Measurements from ENCODE around the gene ALS2CL. TPM values are rescaled to one million over a fixed set of nuclear protein-coding genes. Genes with fewer than 3 reads are reported as not detected.

The ALS2CL gene
- total RNA-seq, 2 experiments from 2014 or later = 6.9 to 7.4 TPM

DNA sequence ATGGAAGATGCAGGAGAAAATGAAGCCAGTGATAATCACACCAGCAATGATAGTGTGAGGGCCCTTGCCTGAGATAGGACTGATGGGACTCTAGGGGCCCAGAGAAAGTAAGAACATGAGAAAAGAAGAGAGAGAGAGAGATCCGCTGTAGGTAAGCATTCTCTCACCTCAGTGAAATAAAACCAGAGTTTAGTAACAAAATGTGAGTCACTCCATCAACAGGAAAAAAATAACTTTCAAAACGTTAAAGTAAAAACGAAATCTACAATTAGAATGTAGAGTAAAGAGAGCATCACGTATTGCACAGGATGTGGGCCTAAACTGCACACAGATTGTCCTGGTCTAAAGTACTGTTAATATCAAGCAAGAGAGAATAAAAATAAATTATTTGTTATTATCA lies 30.9 kb upstream of the ALS2CL start:
- no peak overlapping the region for H3K4me3 Mint-ChIP-seq
- ChIA-PET CTCF (no interaction called here), POLR2A (no interaction called here)
- H3K27me3 Mint-ChIP-seq = peaks cover 15% of the 10 kb centered on the region
- H3K9me3 Mint-ChIP-seq = peaks cover 4% of the 10 kb centered on the region
- DNase-seq = no peak
- H3K27ac Mint-ChIP-seq = peak overlapping the region; percentile 34
- no peaks in the 10 kb centered on the region for H3K36me3 Mint-ChIP-seq (ENCODE audit: low read depth)
- H3K4me1 Mint-ChIP-seq = peaks cover 10% of the 10 kb centered on the region

DNA sequence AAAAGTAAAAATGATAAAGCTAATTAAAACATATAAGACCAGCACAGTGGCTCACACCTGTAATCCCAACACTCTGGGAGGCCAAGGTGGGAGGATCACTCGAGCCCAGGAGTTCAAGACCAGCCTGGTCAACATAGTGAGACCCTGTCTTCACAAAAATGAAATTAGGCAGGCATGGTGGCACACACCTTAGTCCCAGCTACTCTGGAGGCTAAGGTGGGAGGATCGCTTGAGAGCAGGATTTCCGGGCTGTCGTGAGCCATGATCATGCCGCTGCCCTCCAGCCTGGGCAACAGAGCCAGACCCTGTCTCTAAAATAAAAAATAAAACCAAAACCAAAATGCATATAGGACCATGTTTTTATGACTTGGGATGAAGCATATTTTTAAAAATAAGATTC lies 29.0 kb upstream of the ALS2CL start:
- H3K9me3 Mint-ChIP-seq = peaks cover 4% of the 10 kb centered on the region
- H3K4me3 Mint-ChIP-seq = no peak overlapping the region
- no peak for DNase-seq
- no peak overlapping the region for H3K27ac Mint-ChIP-seq
- H3K36me3 Mint-ChIP-seq (ENCODE audit: low read depth) = no peaks in the 10 kb centered on the region
- POLR2A ChIA-PET = no interaction called here
- H3K27me3 Mint-ChIP-seq = peaks cover 13% of the 10 kb centered on the region
- H3K4me1 Mint-ChIP-seq = peaks cover 10% of the 10 kb centered on the region
- CTCF ChIA-PET = no interaction called here

DNA sequence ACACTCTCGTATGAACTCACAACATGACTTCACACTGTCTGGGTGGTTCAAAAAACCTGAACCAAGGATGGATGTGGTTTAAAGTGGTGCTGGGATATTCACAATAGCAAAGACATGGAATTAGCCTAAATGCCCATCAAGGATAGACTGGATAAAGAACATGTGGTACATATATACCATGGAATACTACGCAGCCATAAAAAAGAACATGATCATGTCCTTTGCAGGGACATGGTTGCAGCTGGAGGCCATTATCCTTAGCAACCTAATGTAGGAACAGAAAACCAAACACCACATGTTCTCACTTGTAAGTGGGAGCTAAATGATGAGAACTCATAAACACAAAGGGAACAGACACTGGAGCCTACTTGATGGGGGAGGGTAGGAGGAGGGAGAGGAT lies 27.5 kb upstream of the ALS2CL start:
- ChIA-PET POLR2A (no interaction called here), CTCF (interaction anchor here (1.6 kb wide), 2 partner anchors 13 to 26 kb away, joined by 4 to 5 read pairs; no protein-coding TSS in a partner anchor)
- Mint-ChIP-seq H3K27me3 (peaks cover 13% of the 10 kb centered on the region), H3K4me1 (peaks cover 10% of the 10 kb centered on the region), H3K4me3 (no peak overlapping the region), H3K27ac (no peak overlapping the region), H3K36me3 (ENCODE audit: low read depth) (no peaks in the 10 kb centered on the region), H3K9me3 (peaks cover 4% of the 10 kb centered on the region)
- no peak for DNase-seq

DNA sequence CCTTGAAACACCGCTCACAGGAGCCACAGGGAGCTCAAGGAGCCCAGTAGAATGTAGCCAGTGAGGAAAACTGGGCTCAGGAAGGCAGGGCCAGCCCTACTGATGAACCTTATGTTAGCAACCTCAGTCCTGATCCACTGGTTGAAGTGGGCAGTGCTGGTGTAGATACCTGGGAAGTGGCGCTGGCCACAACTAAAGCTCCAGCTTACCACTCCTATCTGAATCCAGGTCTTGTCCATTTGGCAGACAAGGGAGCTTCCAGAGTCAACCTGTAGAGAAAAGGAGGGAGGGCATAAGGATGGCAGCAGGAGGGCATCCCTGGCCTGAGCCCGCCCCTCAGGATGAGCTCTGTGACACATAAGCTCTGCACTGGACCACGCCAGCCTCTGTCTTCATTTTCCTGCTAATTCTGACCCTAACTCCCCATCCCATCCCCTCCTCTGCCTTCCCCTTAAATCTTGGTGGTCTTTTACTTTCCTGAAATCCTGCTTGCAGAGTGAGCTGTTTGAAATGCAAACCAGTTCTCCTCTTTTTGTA lies 26.3 kb upstream of the ALS2CL start:
- ChIA-PET POLR2A (no interaction called here), CTCF (interaction anchor here (1.6 kb wide), 3 partner anchors 11 to 147 kb away, joined by 4 to 5 read pairs (median 5); no protein-coding TSS in a partner anchor)
- DNase-seq = no peak
- no peaks in the 10 kb centered on the region for H3K36me3 Mint-ChIP-seq (ENCODE audit: low read depth)
- H3K4me3 Mint-ChIP-seq = no peak overlapping the region
- H3K27me3 Mint-ChIP-seq = peaks cover 10% of the 10 kb centered on the region
- no peak overlapping the region for H3K27ac Mint-ChIP-seq
- H3K9me3 Mint-ChIP-seq = peaks cover 4% of the 10 kb centered on the region
- peaks cover 8% of the 10 kb centered on the region for H3K4me1 Mint-ChIP-seq

DNA sequence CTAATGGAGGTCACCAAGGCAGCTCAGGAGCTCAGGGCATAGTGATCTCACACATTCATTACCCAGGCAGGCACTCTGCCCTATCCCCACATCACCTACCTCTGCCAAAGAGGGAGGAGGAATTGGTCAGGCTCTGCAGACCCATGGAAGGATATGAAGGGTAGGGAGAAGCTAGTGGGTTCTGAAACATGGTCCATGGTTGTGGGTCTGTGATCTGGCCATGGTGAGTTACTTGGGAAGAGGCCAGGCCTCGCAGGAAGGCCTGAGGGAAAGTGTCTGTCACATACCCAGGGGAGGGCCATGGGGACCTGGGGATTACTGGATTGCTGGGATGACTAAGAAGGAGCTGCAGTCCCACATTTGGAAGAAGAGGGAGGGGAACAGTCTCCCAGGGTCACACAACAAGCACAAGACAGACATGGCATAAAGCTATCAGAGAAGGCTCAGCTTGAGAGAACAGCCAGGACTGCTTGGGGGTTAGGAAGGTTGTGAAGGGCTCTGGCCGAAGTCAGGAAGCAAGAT lies 25.6 kb upstream of the ALS2CL start:
- no peak overlapping the region for H3K27ac Mint-ChIP-seq
- H3K4me3 Mint-ChIP-seq = no peak overlapping the region
- peaks cover 3% of the 10 kb centered on the region for H3K4me1 Mint-ChIP-seq
- peaks cover 10% of the 10 kb centered on the region for H3K27me3 Mint-ChIP-seq
- no peaks in the 10 kb centered on the region for H3K36me3 Mint-ChIP-seq (ENCODE audit: low read depth)
- peaks cover 4% of the 10 kb centered on the region for H3K9me3 Mint-ChIP-seq
- CTCF ChIA-PET = interaction anchor here (1.6 kb wide), 1 partner anchor 148 kb away, joined by 5 read pairs; no protein-coding TSS in a partner anchor
- POLR2A ChIA-PET = interaction anchor here (0.6 kb wide), 1 partner anchor 77 kb away, joined by 5 read pairs; no protein-coding TSS in a partner anchor
- peak; percentile 12 for DNase-seq

DNA sequence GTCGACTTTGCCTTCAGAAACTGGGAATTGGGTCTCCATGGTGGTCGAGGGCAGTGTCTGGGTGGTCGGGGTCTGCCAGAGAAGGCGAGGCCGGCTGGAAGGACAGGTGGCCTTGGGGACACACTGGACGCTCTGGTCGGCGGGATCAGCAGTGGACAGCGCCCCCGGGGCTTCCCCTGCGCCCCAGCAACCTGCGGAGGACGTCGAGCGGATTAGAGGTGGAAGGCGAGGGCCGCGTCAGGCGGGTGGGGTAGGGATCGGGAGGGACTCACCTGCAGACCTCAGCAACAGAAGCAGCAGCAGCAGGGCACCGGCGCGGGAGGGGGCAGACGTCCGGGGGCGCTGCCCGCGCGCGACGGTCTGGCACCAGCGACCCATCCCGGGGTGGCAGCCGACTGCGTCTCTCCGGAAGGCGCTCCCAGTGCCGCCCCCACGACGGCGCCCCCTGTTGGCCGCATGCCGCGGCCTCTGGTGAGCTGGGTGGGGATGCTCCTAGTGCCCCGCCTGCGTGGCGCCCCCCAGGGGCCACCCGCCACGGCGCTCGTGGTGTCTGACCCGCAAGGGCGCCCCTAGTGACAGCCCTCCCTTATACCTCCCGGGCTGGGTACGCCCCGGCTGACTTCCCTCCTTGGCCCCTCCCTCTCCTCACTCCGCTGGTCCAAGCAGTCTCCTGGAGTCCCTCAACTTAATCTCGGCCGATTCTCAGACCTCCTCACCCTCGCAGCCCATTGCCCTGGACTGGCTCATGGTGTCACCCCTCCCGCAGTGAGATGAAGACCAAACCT lies 24.2 kb upstream of the ALS2CL start, which contains the start of gene PRSS50:
Gene PRSS50 (minus strand): TSS at position 423 of the 785 bp plus-strand sequence. CDS start 45 bp downstream, at position 378.
- CTCF ChIA-PET = no interaction called here
- POLR2A ChIA-PET = no interaction called here
- Mint-ChIP-seq H3K4me1 (no peaks in the 10 kb centered on the region), H3K9me3 (peaks cover 4% of the 10 kb centered on the region), H3K4me3 (no peak within 1 kb of the TSS), H3K27me3 (peaks cover 10% of the 10 kb centered on the region), H3K27ac (no peak within 1 kb of the TSS), H3K36me3 (ENCODE audit: low read depth) (no peaks in the 10 kb centered on the region)
- peak; percentile 24 for DNase-seq

DNA sequence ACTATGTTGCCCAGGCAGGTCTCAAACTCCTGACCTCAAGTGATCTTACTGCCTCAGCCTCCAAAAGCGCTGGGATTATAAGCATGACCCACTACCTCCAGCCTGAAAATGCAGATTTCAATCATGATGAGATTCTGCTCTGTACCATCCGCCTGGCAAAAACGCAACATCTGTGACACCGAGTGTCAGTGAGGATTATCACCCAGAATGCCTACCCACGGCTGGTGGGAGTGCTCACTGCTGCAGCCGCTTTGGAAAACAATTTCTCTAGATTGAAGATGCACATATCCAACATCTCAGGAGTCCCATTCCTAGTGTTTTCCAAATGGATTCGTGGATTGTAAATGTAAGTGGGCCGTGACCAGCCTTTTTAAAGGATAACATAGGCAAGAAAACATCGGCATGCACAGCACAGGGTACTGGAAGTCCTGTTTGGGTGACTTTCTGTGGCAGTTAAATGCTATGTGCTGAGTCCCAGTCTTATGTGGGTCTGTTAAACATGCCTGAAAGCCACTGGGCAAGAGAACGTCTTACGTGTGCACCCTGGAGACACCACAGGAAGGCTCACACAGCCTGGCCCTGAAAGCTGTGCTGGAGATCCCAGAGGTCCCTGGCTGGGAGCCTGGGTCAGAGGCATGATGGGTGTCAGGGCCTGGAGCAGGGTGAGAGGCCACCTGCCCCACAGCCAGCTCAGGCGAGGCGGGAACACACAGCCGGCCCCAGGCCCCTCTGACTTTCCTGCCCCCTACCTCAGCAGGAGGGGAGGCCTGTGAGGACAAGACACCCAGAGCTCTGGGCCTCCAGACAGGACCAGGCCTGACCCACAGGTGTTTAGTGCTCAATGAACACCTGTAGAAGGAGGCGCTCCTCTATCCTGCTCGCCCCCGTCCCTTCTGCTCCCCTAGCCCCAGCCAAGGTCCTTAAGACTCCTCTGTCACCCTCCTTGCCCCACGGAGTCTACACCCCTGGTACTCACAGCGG lies 23.3 kb upstream of the ALS2CL start:
- H3K9me3 Mint-ChIP-seq = peaks cover 4% of the 10 kb centered on the region

DNA sequence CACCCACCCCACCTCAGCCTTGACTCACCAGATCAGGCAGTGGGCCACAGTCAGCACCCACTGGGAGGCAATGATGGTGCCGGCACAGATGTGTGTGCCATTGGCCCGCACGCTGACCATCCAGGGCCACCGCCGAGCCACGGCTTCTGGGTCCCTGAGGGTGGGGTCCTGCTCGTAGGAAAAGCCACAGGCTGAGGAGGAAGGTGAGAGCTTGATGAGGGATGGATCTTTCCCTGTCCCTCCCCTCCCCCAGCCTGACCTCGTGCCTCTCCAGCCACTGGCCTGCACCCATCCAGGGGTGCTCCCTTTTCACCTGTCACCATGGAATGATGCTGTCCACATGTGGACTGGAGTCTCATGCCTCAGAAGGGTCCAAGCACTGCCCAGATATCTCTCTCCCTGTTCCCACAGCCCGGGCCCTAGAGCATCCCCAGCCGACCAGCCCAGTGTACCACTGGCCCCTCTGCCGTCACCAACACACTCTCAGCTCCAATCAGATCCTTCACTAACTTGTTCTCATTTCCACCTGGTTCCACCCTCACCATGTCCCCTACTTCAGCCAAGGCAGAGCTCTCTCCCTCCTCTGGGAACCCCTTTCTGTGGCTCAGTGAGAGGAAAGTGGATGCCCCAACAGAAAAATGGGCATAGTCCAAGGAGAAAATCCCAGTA lies 22.2 kb upstream of the ALS2CL start:
- H3K27me3 Mint-ChIP-seq = peaks cover 4% of the 10 kb centered on the region
- no peaks in the 10 kb centered on the region for H3K36me3 Mint-ChIP-seq (ENCODE audit: low read depth)
- CTCF ChIA-PET = no interaction called here
- no peaks in the 10 kb centered on the region for H3K4me1 Mint-ChIP-seq
- POLR2A ChIA-PET = interaction anchor here (1.4 kb wide), 1 partner anchor 8 kb away, joined by 4 read pairs; no protein-coding TSS in a partner anchor
- no peak for DNase-seq
- H3K9me3 Mint-ChIP-seq = no peaks in the 10 kb centered on the region
- H3K27ac Mint-ChIP-seq = no peak overlapping the region
- no peak overlapping the region for H3K4me3 Mint-ChIP-seq

More for the DNA sequence above, 23.3 kb upstream of the ALS2CL start:
- Mint-ChIP-seq H3K4me1 (no peaks in the 10 kb centered on the region), H3K27me3 (peaks cover 10% of the 10 kb centered on the region), H3K27ac (no peak overlapping the region), H3K36me3 (ENCODE audit: low read depth) (no peaks in the 10 kb centered on the region), H3K4me3 (no peak overlapping the region)
- POLR2A ChIA-PET = no interaction called here
- DNase-seq = peak; percentile 10
- CTCF ChIA-PET = no interaction called here

DNA sequence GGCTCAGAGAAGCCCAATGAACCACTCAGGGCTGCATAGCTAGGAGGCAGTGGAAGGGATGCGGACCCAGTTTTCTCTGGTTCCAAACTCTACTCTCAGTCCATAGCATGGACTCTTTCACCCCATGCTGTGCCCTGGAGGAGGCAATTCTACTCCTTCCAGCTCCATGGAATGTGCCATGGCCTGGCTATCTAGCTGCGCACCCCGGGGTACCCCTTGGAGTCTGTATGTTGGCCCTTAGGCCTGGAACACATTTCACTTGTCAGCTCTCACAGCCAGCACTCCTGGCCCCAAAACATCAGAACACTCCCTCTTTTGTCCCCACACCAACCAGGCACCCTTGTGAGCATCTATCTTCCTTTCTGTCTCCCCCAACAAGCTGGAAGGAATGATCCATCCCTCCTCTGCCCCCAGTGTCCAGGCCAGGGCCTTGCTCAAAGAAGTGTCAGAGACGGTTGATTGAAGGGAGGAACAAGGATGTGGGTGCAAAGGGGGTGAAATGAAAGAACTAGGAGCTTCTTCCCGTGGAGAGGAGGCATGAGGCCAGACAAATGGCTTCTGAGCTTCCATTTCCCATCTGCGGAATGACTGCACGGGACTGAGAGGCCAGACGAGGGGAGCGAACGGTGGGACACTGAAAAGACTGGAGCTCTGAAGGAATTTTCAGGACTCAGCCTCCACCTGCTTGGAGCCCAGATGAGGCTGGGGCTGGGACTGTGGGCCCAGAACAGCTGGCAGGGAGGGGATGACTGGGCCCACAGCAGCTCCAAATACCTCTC lies 21.4 kb upstream of the ALS2CL start:
- peaks cover 4% of the 10 kb centered on the region for H3K27me3 Mint-ChIP-seq
- CTCF ChIA-PET = no interaction called here
- POLR2A ChIA-PET = interaction anchor here (1.4 kb wide), 1 partner anchor 8 kb away, joined by 4 read pairs; no protein-coding TSS in a partner anchor
- H3K36me3 Mint-ChIP-seq (ENCODE audit: low read depth) = no peaks in the 10 kb centered on the region
- no peaks in the 10 kb centered on the region for H3K4me1 Mint-ChIP-seq
- H3K27ac Mint-ChIP-seq = no peak overlapping the region
- DNase-seq = no peak
- no peaks in the 10 kb centered on the region for H3K9me3 Mint-ChIP-seq
- H3K4me3 Mint-ChIP-seq = no peak overlapping the region

DNA sequence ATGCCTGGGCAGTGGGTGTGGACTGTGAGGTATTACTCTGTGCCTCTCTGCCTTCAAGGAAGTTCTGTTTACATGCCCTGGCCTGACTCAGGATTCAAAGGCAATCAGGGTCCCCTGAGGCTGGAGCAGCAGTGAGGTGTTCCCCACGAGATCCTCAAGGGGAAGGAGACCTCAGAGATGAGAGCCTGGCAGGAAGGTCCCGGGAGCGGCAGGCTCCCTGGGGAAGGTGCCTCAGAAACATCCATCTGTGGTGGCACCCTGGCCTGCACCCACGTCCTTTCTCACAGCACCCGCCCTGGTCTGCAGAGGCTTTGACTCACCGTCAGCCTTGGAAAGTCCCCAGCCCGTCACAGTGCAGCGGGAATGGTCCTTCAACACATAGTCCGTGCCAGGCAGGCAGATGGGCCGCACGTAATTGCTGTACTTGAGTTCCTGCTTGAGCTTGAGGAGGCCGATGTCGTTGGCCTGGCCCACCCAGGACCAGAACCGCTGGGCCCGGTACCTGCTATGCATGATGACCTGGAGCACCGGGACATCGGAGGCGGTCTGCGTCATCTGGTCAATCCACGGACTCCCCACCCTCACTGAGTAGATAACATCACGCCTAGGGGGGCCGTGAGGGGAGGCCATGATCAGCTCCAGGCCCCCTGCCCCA lies 20.5 kb upstream of the ALS2CL start:
- no peaks in the 10 kb centered on the region for H3K9me3 Mint-ChIP-seq
- CTCF ChIA-PET = no interaction called here
- H3K27me3 Mint-ChIP-seq = peaks cover 1% of the 10 kb centered on the region
- no peak for DNase-seq
- no peak overlapping the region for H3K4me3 Mint-ChIP-seq
- H3K4me1 Mint-ChIP-seq = no peaks in the 10 kb centered on the region
- H3K36me3 Mint-ChIP-seq (ENCODE audit: low read depth) = no peaks in the 10 kb centered on the region
- POLR2A ChIA-PET = interaction anchor here (1.4 kb wide), 1 partner anchor 9 kb away, joined by 4 read pairs; no protein-coding TSS in a partner anchor
- no peak overlapping the region for H3K27ac Mint-ChIP-seq

DNA sequence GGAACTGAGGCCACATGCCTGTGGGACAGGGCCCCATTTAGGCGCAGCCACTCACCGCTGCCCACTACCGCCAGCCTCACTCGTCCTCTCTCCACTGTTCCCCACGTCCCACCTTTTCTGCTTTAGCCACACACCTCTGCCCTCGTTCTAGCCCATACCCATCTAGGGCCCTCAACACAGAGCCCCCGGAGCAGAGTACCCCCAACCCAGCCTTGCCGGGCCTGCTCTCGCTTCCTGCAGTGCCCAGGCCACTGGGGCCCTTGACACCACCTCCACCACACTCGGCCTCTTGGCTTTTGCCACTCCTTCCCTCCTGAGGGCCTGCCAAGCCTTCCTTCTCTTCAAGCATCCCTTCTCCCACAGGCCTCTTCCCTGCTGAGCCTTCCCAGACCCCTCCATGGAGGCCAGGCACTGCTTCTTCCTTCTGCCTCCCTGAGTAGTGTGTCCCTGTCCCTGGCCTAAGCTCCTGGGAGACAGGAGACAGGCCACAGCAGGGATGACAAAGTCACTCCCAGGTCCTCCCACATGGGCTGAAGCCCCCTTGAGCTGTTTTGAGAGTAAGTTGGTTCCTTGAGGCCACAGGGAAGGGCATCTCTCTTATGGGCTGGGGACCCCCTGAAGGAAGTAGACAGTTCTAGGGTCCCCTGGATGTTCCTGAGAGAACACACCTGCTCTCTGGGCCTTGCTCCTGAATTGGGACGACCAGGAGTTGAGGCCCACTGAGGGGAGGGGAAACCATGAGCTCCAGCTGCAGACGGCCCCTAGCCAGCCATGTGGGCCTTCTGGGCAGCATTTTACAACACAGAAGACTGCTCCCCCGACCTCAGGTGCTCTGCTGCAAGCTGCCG lies 19.8 kb upstream of the ALS2CL start:
- DNase-seq = no peak
- H3K4me1 Mint-ChIP-seq = no peaks in the 10 kb centered on the region
- no peak overlapping the region for H3K4me3 Mint-ChIP-seq
- no peak overlapping the region for H3K27ac Mint-ChIP-seq
- no peaks in the 10 kb centered on the region for H3K9me3 Mint-ChIP-seq
- ChIA-PET POLR2A (no interaction called here), CTCF (no interaction called here)
- peaks cover under 1% of the 10 kb centered on the region for H3K27me3 Mint-ChIP-seq
- H3K36me3 Mint-ChIP-seq (ENCODE audit: low read depth) = no peaks in the 10 kb centered on the region

Measured in activated CD4-positive, alpha-beta memory T cell treated with anti-CD3 and anti-CD28 coated beads, Interleukin-2, amount 10 ng/mL, durations not matched to agents 7 days and 5 days (primary cell).